PC-9 (cell line): ENCODE measurements around the gene CFAP74. TPM values are rescaled to one million over a fixed set of nuclear protein-coding genes. Genes with fewer than 3 reads are reported as not detected.
A peak's percentile ranks its signal among the peaks of the same experiment; 100 is the strongest.

ENCODE experiments used
- BruUV-seq: library from RNA; stranded (reverse); fragments of 400-500 nt; replicated peaks from 2 replicates; lab custom pipeline; 2021; lab: Mats Ljungman, UMichigan
- CTCF ChIA-PET: fragments of 300-600 bp; sonication (Branson Sonifier 250); formaldehyde crosslinking; loops from one replicate; lab custom pipeline; 2022; ENCODE audit warnings: antibody characterized with exemption; lab: Charles Lee
- POLR2A ChIA-PET: fragments of 300-600 bp; sonication (Branson Sonifier 250); formaldehyde crosslinking; loops from one replicate; lab custom pipeline; 2022; ENCODE audit warnings: antibody characterized with exemption; ENCODE audit not compliant: unreplicated experiment; lab: Charles Lee
- DNase-seq, 2 experiments: peaks; one replicate each; pipeline versions ENCODE4 v3.0.0 to v3.0.0-alpha.2; 2015 to 2022; ENCODE audit warnings: mixed read lengths in 1 of 2
- H2AFZ ChIP-seq: fragments of 200-600 bp; sonication (generic); 2 replicates; pipeline ENCODE4 v1.8.1; 2017; ENCODE audit warnings: antibody characterized with exemption
- H3F3A ChIP-seq: fragments of 200-600 bp; sonication (generic); 2 replicates; pipeline ENCODE4 v1.8.1; 2017; ENCODE audit warnings: antibody characterized with exemption, mild to moderate bottlenecking, low read depth; ENCODE audit not compliant: insufficient read depth
- H3K27ac ChIP-seq: fragments of 200-600 bp; sonication (generic); 2 replicates; pipeline ENCODE4 v1.6.1; 2016; ENCODE audit warnings: mixed run types
- H3K27me3 ChIP-seq: fragments of 200-600 bp; sonication (generic); 2 replicates; pipeline ENCODE4 v1.6.1; 2016; ENCODE audit warnings: low read depth, mixed run types; ENCODE audit not compliant: insufficient read depth
- H3K36me3 ChIP-seq: fragments of 200-600 bp; sonication (generic); 2 replicates; pipeline ENCODE4 v1.6.1; 2016; ENCODE audit warnings: low read depth, mixed run types
- H3K4me1 ChIP-seq: fragments of 200-600 bp; sonication (generic); replicated peaks from 2 replicates; pipeline ENCODE4 v1.6.1; 2016; ENCODE audit warnings: mixed run types; ENCODE audit not compliant: insufficient read depth
- H3K4me2 ChIP-seq: fragments of 200-600 bp; sonication (generic); 2 replicates; pipeline ENCODE4 v1.6.1; 2017; ENCODE audit warnings: mixed run types
- H3K4me3 ChIP-seq: fragments of 200-600 bp; sonication (generic); 2 replicates; pipeline ENCODE4 v1.6.1; 2016; ENCODE audit warnings: mixed run types
- H3K79me2 ChIP-seq: fragments of 200-600 bp; sonication (generic); 2 replicates; pipeline ENCODE4 v1.6.1; 2017; ENCODE audit warnings: low read depth, mixed run types
- H3K9me2 ChIP-seq: fragments of 200-600 bp; sonication (generic); 2 replicates; pipeline ENCODE4 v1.8.1; 2017; ENCODE audit warnings: mild to moderate bottlenecking; ENCODE audit not compliant: insufficient read depth
- H3K9me3 ChIP-seq: fragments of 200-600 bp; sonication (generic); 2 replicates; pipeline ENCODE4 v1.8.1; 2016; ENCODE audit warnings: low read depth; ENCODE audit not compliant: insufficient read depth
- H4K20me1 ChIP-seq: fragments of 200-600 bp; sonication (generic); 2 replicates; pipeline ENCODE4 v1.8.1; 2017; ENCODE audit not compliant: insufficient read depth
- CTCF ChIP-seq: fragments of 200-600 bp; sonication (generic); conservative IDR thresholded peaks from 2 replicates; pipeline ENCODE4 v1.6.1; 2017; ENCODE audit warnings: mixed run types, antibody characterized with exemption, mild to moderate bottlenecking, moderate library complexity
- EZH2 ChIP-seq: fragments of 200-600 bp; sonication (generic); IDR thresholded peaks from 2 replicates; pipeline ENCODE4 v1.8.0; 2017; ENCODE audit warnings: antibody characterized with exemption, low read depth
- intact Hi-C: fragments of 100-400 bp; cut with micrococcal nuclease; formaldehyde crosslinking; loops from one replicate; pipeline ENCODE4 v1.10.0; 2022; ENCODE audit not compliant: unreplicated experiment
- total RNA-seq: library from RNA; stranded (reverse); gene quantifications from 2 replicates; pipeline ENCODE4 v1.2.3, GENCODE V29; 2021

The CFAP74 gene
- total RNA-seq, 1 experiment from 2014 or later = 2.8 TPM

- Histone ChIP-seq H3K4me2 (no peak overlapping the region), H3K9me3 (no peaks in the 10 kb centered on the region), H4K20me1 (no peaks in the 10 kb centered on the region), H3K4me3 (no peak overlapping the region), H2AFZ (no peak overlapping the region), H3K27ac (no peak overlapping the region), H3K36me3 (no peaks in the 10 kb centered on the region), H3F3A (peaks cover 3% of the 10 kb centered on the region; the same call in 1 of the 2 replicates), H3K27me3 (peaks cover 82% of the 10 kb centered on the region), H3K79me2 (no peaks in the 10 kb centered on the region), H3K4me1 (no peaks in the 10 kb centered on the region), H3K9me2 (no peaks in the 10 kb centered on the region)
- intact Hi-C loops = no loop called here
- TF ChIP-seq EZH2 = no peak
- no peak for TF ChIP-seq CTCF
- BruUV-seq = no TSS peak
- ChIA-PET POLR2A (no interaction called here), CTCF (no interaction called here)
- DNase-seq = peak in 1 of 2 experiments; percentile 26
These were observed 11.5 kb upstream of the CFAP74 start for GRCh38 chr1:2014741-2015735.

- H3K9me3 ChIP-seq = no peaks in the 10 kb centered on the region
- H3K79me2 ChIP-seq = no peaks in the 10 kb centered on the region
- H3F3A ChIP-seq = peaks cover 3% of the 10 kb centered on the region; the same call in 1 of the 2 replicates
- POLR2A ChIA-PET = no interaction called here
- TF ChIP-seq CTCF = no peak
- TF ChIP-seq EZH2 = no peak
- no peaks in the 10 kb centered on the region for H4K20me1 ChIP-seq
- DNase-seq = no peak
- intact Hi-C loops = no loop called here
- H3K4me1 ChIP-seq = no peaks in the 10 kb centered on the region
- no peak overlapping the region for H2AFZ ChIP-seq
- CTCF ChIA-PET = no interaction called here
- H3K27me3 ChIP-seq = peaks cover 85% of the 10 kb centered on the region
- H3K4me2 ChIP-seq = no peak overlapping the region
- no peaks in the 10 kb centered on the region for H3K36me3 ChIP-seq
- no peaks in the 10 kb centered on the region for H3K9me2 ChIP-seq
- BruUV-seq = no TSS peak
- no peak overlapping the region for H3K27ac ChIP-seq
- H3K4me3 ChIP-seq = no peak overlapping the region
These were observed 10.6 kb upstream of the CFAP74 start for GRCh38 chr1:2014181-2014580.

- Histone ChIP-seq H3K79me2 (no peaks in the 10 kb centered on the region), H3K4me3 (no peak overlapping the region), H3F3A (no peaks in the 10 kb centered on the region), H3K27me3 (peaks cover 72% of the 10 kb centered on the region), H3K27ac (no peak overlapping the region), H3K9me2 (no peaks in the 10 kb centered on the region), H3K36me3 (no peaks in the 10 kb centered on the region), H3K4me2 (no peak overlapping the region), H2AFZ (no peak overlapping the region), H3K9me3 (no peaks in the 10 kb centered on the region), H3K4me1 (no peaks in the 10 kb centered on the region), H4K20me1 (no peaks in the 10 kb centered on the region)
- TF ChIP-seq CTCF (no peak), EZH2 (no peak)
- intact Hi-C loops = no loop called here
- POLR2A ChIA-PET = no interaction called here
- DNase-seq = no peak
- CTCF ChIA-PET = no interaction called here
- no TSS peak for BruUV-seq
These were observed 5.8 kb upstream of the CFAP74 start for GRCh38 chr1:2009101-2010053.
